Measurements from ENCODE around the gene ARL14EPL.

ARL14EPL gene

DNA sequence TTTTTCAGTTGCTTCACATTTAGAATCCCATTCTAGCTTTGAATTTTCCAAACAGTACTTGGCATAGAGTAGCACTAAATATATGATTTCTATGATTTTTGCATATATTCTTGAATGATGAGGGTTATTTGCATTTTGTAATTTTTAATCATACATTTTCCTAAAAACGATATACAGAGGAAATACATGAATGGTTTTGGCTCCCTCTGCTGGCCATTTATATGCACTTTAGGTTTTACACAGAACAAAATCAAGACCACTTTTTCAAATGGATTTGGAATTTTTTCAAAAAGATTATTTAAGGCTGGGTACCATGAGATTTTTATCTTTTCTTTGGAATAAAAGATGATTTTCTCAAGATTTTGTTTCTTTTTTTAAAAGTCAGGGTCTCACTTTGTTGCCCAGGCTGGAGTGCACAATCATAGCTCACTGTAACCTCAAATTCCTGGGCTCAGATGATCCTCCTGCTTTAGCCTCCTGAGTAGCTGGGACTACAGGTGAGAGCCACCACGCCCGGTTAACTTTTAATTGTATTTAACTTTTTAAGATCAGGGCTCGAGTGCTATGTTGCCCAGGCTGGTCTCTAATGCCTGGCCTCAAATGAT lies 35.9 kb downstream of the ARL14EPL start:
- ChIA-PET POLR2A (no interaction called here), CTCF (interaction anchor here (0.6 to 1.6 kb wide), 7 partner anchors 11 to 759 kb away, joined by 3 to 4 read pairs (median 4); no protein-coding TSS in a partner anchor)
- DNase-seq (ENCODE audit: extremely low spot score) = peak; percentile 22
- TF ChIP-seq FOXA1 (IDR thresholded peaks at IDR 0.05) = no peak
- no peak for TF ChIP-seq LEF1 (IDR thresholded peaks at IDR 0.05; ENCODE audit: borderline replicate concordance)
- TF ChIP-seq SP1 (IDR thresholded peaks at IDR 0.05) = no peak
- no peak for TF ChIP-seq BHLHE40 (IDR thresholded peaks at IDR 0.05; ENCODE audit: borderline replicate concordance)
- no peak for TF ChIP-seq TARDBP (IDR thresholded peaks at IDR 0.05)
- TF ChIP-seq CTBP1 (IDR thresholded peaks at IDR 0.05; ENCODE audit: borderline replicate concordance) = no peak
- no peak for TF ChIP-seq HDGF (IDR thresholded peaks at IDR 0.05; ENCODE audit: borderline replicate concordance)
- no peak for TF ChIP-seq SUZ12 (IDR thresholded peaks at IDR 0.05)
- TF ChIP-seq FOXK2 (IDR thresholded peaks at IDR 0.05) = no peak
- TF ChIP-seq, protein P1, sequence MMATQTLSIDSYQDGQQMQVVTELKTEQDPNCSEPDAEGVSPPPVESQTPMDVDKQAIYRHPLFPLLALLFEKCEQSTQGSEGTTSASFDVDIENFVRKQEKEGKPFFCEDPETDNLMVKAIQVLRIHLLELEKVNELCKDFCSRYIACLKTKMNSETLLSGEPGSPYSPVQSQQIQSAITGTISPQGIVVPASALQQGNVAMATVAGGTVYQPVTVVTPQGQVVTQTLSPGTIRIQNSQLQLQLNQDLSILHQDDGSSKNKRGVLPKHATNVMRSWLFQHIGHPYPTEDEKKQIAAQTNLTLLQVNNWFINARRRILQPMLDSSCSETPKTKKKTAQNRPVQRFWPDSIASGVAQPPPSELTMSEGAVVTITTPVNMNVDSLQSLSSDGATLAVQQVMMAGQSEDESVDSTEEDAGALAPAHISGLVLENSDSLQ (IDR thresholded peaks at IDR 0.05) = no peak
- TF ChIP-seq ARNT (IDR thresholded peaks at IDR 0.05) = no peak
- TF ChIP-seq L3MBTL2 (conservative IDR thresholded peaks at IDR 0.05) = no peak
- no peak for TF ChIP-seq ELF4 (IDR thresholded peaks at IDR 0.05)
- TF ChIP-seq ZNF384 (IDR thresholded peaks at IDR 0.05) = no peak
- TF ChIP-seq NFRKB (IDR thresholded peaks at IDR 0.05) = no peak

DNA sequence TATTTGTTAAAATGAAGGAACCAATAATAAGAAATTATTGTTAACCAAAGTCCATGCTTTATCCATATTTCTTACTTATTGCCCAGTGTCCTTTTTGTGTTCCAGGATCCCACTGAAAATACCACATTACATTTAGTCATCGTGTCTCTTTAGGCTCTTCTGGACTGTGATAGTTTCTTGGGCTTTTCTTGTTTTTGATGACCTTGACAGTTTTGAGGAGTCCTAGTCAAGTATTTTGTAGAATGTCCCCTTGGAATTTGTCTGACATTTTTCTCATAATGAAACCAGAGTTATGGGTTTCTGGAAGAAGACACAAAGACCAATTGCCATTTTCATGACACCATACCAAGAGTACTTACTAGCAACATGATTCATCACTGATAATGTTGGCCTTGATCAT lies 38.9 kb downstream of the ARL14EPL start:
- no peak for TF ChIP-seq FOXA1 (IDR thresholded peaks at IDR 0.05)
- TF ChIP-seq ZNF384 (IDR thresholded peaks at IDR 0.05) = no peak
- no peak for TF ChIP-seq FOXK2 (IDR thresholded peaks at IDR 0.05)
- TF ChIP-seq L3MBTL2 (conservative IDR thresholded peaks at IDR 0.05) = no peak
- TF ChIP-seq TARDBP (IDR thresholded peaks at IDR 0.05) = no peak
- CTCF ChIA-PET = no interaction called here
- no peak for DNase-seq (ENCODE audit: extremely low spot score)
- POLR2A ChIA-PET = no interaction called here

DNA sequence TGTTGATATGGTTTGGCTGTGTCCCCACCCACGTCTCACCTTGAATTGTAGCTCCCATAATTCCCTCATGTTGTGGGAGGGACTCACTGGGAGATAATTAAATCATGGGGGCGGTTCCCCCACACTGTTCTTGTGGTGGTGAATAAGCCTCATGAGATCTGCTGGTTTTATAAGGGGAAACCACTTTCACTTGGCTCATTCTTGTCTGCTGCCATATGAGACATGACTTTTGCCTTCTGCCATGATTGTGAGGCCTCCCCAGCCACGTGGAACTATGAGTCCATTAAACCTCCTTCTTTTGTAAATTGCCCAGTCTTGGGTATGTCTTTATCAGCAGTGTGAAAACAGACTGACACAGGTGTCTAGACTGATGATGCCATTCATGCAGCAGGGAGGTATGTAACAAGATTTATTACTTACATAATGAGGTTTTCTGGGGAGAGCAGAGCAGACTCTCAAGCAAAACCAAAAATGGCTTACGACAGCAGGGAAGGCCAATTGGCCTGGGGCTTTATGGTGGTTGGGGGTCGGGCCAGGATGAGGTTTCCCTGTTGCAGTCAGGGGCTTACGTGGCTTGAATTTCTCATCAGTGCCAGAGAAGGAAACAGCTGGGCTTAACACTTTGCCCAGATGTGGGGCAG lies 43.0 kb downstream of the ARL14EPL start:
- 0 out of 2 replicates have a peak, but pooled peaks have one; percentile 31 for TF ChIP-seq L3MBTL2 (conservative IDR thresholded peaks at IDR 0.05)
- TF ChIP-seq FOXA1 (IDR thresholded peaks at IDR 0.05) = no peak
- ChIA-PET POLR2A (no interaction called here), CTCF (no interaction called here)
- no peak for DNase-seq (ENCODE audit: extremely low spot score)

DNA sequence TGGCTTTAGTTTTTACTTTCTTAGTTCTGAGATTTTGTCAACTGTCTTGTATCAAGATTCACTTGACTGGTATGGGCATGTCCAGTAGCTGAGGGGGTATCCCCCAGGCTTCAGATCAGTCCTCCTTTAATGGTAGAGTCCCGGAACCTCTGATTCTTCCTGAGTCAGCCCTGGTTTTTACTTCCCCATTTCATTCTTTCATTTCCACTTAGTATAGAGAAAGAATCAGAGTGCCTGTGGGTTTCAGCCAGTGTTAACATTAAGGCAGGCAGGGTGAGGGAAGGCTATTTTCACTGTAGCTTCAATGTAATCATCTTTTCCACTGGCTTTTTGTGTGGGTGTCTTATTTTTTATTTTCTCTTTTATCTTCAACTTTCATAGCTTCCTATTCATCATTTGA lies 44.2 kb downstream of the ARL14EPL start:
- no peak for TF ChIP-seq ZNF384 (IDR thresholded peaks at IDR 0.05)
- TF ChIP-seq ARNT (IDR thresholded peaks at IDR 0.05) = no peak
- TF ChIP-seq, protein P1 (IDR thresholded peaks at IDR 0.05) = no peak
- TF ChIP-seq LEF1 (IDR thresholded peaks at IDR 0.05; ENCODE audit: borderline replicate concordance) = no peak
- TF ChIP-seq FOXA1 (IDR thresholded peaks at IDR 0.05) = no peak
- TF ChIP-seq TARDBP (IDR thresholded peaks at IDR 0.05) = no peak
- no peak for TF ChIP-seq ELF4 (IDR thresholded peaks at IDR 0.05)
- no peak for TF ChIP-seq HDGF (IDR thresholded peaks at IDR 0.05; ENCODE audit: borderline replicate concordance)
- TF ChIP-seq SP1 (IDR thresholded peaks at IDR 0.05) = no peak
- TF ChIP-seq SUZ12 (IDR thresholded peaks at IDR 0.05) = no peak
- no peak for TF ChIP-seq NFRKB (IDR thresholded peaks at IDR 0.05)
- TF ChIP-seq BHLHE40 (IDR thresholded peaks at IDR 0.05; ENCODE audit: borderline replicate concordance) = no peak
- no peak for TF ChIP-seq FOXK2 (IDR thresholded peaks at IDR 0.05)
- TF ChIP-seq CTBP1 (IDR thresholded peaks at IDR 0.05; ENCODE audit: borderline replicate concordance) = no peak
- TF ChIP-seq FOXM1 (IDR thresholded peaks at IDR 0.05; ENCODE audit: borderline replicate concordance) = no peak
- TF ChIP-seq L3MBTL2 (conservative IDR thresholded peaks at IDR 0.05) = no peak
- POLR2A ChIA-PET = interaction anchor here (1.2 kb wide), 1 partner anchor 9 kb away, joined by 4 read pairs; no protein-coding TSS in a partner anchor
- CTCF ChIA-PET = no interaction called here
- DNase-seq (ENCODE audit: extremely low spot score) = no peak

DNA sequence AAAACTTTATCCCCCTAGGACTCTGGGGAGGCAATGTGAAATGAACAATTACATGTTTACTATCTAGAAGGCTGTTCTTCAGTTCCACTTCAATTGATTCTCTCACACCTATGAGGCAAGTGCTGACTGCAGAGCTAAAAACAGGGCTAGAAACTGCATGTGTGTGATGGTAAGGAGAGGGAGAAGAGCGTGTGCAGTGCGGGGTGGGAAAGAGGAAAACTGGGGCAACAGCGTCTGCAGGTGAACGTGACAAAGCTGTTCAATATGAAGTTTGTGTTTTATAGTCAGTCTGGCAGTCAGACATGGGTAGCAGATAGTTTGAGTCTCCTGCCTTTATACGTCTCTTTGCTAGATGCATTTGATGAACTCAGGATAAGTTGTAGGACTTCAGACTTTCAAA lies 45.9 kb downstream of the ARL14EPL start:
- TF ChIP-seq FOXM1 (IDR thresholded peaks at IDR 0.05; ENCODE audit: borderline replicate concordance) = no peak
- TF ChIP-seq, protein P1 (IDR thresholded peaks at IDR 0.05) = no peak
- no peak for TF ChIP-seq BHLHE40 (IDR thresholded peaks at IDR 0.05; ENCODE audit: borderline replicate concordance)
- no peak for TF ChIP-seq LEF1 (IDR thresholded peaks at IDR 0.05; ENCODE audit: borderline replicate concordance)
- no peak for TF ChIP-seq SUZ12 (IDR thresholded peaks at IDR 0.05)
- no peak for TF ChIP-seq L3MBTL2 (conservative IDR thresholded peaks at IDR 0.05)
- TF ChIP-seq ELF4 (IDR thresholded peaks at IDR 0.05) = no peak
- no peak for TF ChIP-seq SP1 (IDR thresholded peaks at IDR 0.05)
- no peak for TF ChIP-seq NFRKB (IDR thresholded peaks at IDR 0.05)
- TF ChIP-seq ARNT (IDR thresholded peaks at IDR 0.05) = no peak
- no peak for TF ChIP-seq FOXA1 (IDR thresholded peaks at IDR 0.05)
- no peak for TF ChIP-seq FOXK2 (IDR thresholded peaks at IDR 0.05)
- no peak for TF ChIP-seq CTBP1 (IDR thresholded peaks at IDR 0.05; ENCODE audit: borderline replicate concordance)
- DNase-seq (ENCODE audit: extremely low spot score) = no peak
- ChIA-PET CTCF (no interaction called here), POLR2A (no interaction called here)

DNA sequence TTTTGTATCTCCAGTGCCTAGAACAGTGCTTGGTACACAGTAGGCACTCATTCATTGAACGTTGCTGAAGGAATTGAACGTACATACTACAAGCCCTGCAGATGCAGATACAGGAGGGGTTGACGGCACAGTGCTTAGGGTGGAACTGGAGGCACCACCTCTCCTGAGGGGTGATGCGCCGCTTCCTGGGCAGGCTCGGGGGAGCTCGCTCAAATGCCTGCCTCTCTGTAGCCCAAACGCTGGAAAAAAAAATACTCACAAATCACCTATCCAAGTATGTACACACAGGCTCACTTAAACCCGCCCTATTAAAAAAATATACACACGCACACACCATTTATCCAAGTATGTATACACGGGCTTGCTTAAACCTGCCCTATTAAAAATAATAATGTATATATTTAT lies 52.0 kb downstream of the ARL14EPL start:
- TF ChIP-seq BHLHE40 (IDR thresholded peaks at IDR 0.05; ENCODE audit: borderline replicate concordance) (no peak), NFRKB (IDR thresholded peaks at IDR 0.05) (no peak), HDGF (IDR thresholded peaks at IDR 0.05; ENCODE audit: borderline replicate concordance) (no peak), CTBP1 (IDR thresholded peaks at IDR 0.05; ENCODE audit: borderline replicate concordance) (no peak), ARNT (IDR thresholded peaks at IDR 0.05) (no peak), FOXM1 (IDR thresholded peaks at IDR 0.05; ENCODE audit: borderline replicate concordance) (no peak), ZNF384 (IDR thresholded peaks at IDR 0.05) (no peak), TARDBP (IDR thresholded peaks at IDR 0.05) (no peak), L3MBTL2 (conservative IDR thresholded peaks at IDR 0.05) (no peak), SP1 (IDR thresholded peaks at IDR 0.05) (no peak)
- DNase-seq (ENCODE audit: extremely low spot score) = peak; percentile 18
- ChIA-PET CTCF (interaction anchor here (0.6 kb wide), 1 partner anchor 445 kb away, joined by 3 read pairs; no protein-coding TSS in a partner anchor), POLR2A (interaction anchor here (0.6 to 1.6 kb wide), 2 partner anchors 101 to 268 kb away, joined by 3 to 5 read pairs; partner anchors contain the start of gene CDO1)

Measured in HEK293T (cell line).